ENCODE results near the gene PHLDB1. TPM values are rescaled to one million over a fixed set of nuclear protein-coding genes. Genes with fewer than 3 reads are reported as not detected.

The PHLDB1 gene
- total RNA-seq, 1 experiment from 2014 or later = 36.2 TPM

DNA sequence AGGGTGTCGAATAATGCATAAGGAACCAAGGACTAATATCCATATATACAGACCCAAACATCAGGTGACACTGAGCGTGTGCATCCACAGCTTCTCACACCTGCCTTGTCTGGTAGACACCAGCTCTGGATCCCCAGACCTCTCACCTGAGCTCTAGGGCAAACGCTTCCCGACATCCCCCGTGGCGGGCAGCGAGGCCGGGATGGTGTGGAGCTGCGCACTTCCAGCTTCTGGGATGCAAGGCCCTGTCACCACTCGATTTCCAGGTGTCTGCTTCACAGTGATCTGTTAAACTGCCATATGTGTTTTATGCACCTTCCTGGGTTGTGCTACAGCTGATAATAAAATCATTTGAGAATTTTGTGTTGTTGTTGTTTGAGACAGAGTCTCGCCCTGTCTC lies 87.4 kb downstream of the PHLDB1 start:
- no peaks in the 10 kb centered on the region for H3K9me3 ChIP-seq (ENCODE audit: control insufficient read depth in 1 of 2, insufficient read depth in 1 of 2, low read depth in 1 of 2, low read length in 2 of 2)
- ATAC-seq (no peak), DNase-seq (ENCODE audit: low read depth, low spot score) (no peak)
- peaks cover 0 to 27% of the 10 kb centered on the region in 2 experiments; a peak in 1 of 4 replicates for H3K4me1 ChIP-seq (ENCODE audit: control insufficient read depth in 1 of 2, insufficient read depth in 2 of 2, low read length in 2 of 2)
- no TSS peak for BruUV-seq (replicated peaks)
- H3K9me2 ChIP-seq (ENCODE audit: insufficient read depth) = no peaks in the 10 kb centered on the region
- no peak overlapping the region for H3K4me2 ChIP-seq (ENCODE audit: low read length)
- H3K79me2 ChIP-seq (ENCODE audit: insufficient read depth, low read length) = no peaks in the 10 kb centered on the region
- H3K27ac ChIP-seq (ENCODE audit: low read depth, low read length) = no peak overlapping the region
- no peaks in the 10 kb centered on the region for H3K36me3 ChIP-seq (ENCODE audit: control insufficient read depth in 1 of 2, insufficient read depth in 2 of 2, low read length in 2 of 2)
- ChIA-PET RAD21 (ENCODE audit: low non-redundant PET in 1 of 2, low total read pairs in 2 of 2, uncharacterized antibody in 2 of 2, unreplicated experiment in 2 of 2) (no interaction called here), CTCF (interaction anchor here (1.8 kb wide), 1 partner anchor 262 kb away, joined by 5 read pairs; no protein-coding TSS in a partner anchor), POLR2A (no interaction called here)
- TF ChIP-seq POLR2A (IDR thresholded peaks at IDR 0.05; ENCODE audit: borderline replicate concordance, extremely low read depth, insufficient read depth, insufficient read length) = no peak
- no peaks in the 10 kb centered on the region for H4K20me1 ChIP-seq (ENCODE audit: insufficient read depth)
- intact Hi-C loops (cut with micrococcal nuclease) = loop anchor here (10.0 kb wide), 1 partner anchor 540 kb away; the partner anchor contains the start of gene SCN4B
- no peak overlapping the region for H2AFZ ChIP-seq (ENCODE audit: low read depth, low read length, poor library complexity, severe bottlenecking)
- H3K9ac ChIP-seq (ENCODE audit: low read length) = no peak overlapping the region
- H3K27me3 ChIP-seq (ENCODE audit: insufficient read depth, low read length) = no peaks in the 10 kb centered on the region
- H3K4me3 ChIP-seq (replicated peaks in 1 of 2; ENCODE audit: low read depth in 1 of 2, low read length in 2 of 2) = no peak overlapping the region

DNA sequence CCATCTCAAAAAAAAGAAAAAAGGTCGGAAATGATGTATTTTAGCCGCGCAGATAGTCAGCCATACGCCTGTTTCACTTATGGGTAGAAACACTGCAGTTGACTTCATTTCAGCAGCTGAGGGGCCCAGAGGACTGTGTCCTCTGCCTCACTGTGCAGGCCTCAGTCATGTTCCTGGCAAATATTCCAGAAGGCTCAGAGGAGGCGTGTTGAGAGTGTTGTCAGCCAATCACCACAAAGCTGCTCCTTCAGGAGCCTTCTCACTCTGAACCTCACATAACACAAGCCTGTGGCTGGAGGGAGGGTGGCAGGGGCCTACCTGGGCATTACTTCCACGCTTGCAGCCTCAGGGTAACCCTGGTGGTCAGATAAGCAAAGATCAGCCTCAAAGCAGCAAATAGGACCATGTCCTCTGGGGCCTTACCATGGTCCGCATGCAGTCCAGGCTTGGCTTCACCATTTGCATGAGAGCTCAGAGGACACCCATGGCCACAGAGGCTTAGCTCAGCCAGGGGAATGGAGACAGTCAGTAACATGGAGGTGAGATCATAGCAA lies 89.3 kb downstream of the PHLDB1 start:
- Histone ChIP-seq H2AFZ (ENCODE audit: low read depth, low read length, poor library complexity, severe bottlenecking) (no peak overlapping the region), H4K20me1 (ENCODE audit: insufficient read depth) (no peaks in the 10 kb centered on the region)
- CTCF ChIA-PET = no interaction called here

More for the DNA sequence above, 89.3 kb downstream of the PHLDB1 start:
- no peaks in the 10 kb centered on the region for H3K79me2 ChIP-seq (ENCODE audit: insufficient read depth, low read length)
- RAD21 ChIA-PET (ENCODE audit: low non-redundant PET in 1 of 2, low total read pairs in 2 of 2, uncharacterized antibody in 2 of 2, unreplicated experiment in 2 of 2) = no interaction called here
- no peak overlapping the region for H3K27ac ChIP-seq (ENCODE audit: low read depth, low read length)
- no TSS peak for BruUV-seq (replicated peaks)
- H3K27me3 ChIP-seq (ENCODE audit: insufficient read depth, low read length) = no peaks in the 10 kb centered on the region
- peaks cover 0 to 24% of the 10 kb centered on the region in 2 experiments; a peak in 2 of 4 replicates for H3K4me1 ChIP-seq (ENCODE audit: control insufficient read depth in 1 of 2, insufficient read depth in 2 of 2, low read length in 2 of 2)
- POLR2A ChIA-PET = no interaction called here
- TF ChIP-seq, protein P1, sequence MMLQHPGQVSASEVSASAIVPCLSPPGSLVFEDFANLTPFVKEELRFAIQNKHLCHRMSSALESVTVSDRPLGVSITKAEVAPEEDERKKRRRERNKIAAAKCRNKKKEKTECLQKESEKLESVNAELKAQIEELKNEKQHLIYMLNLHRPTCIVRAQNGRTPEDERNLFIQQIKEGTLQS (IDR thresholded peaks at IDR 0.05) = no peak
- TF ChIP-seq, protein P2, sequence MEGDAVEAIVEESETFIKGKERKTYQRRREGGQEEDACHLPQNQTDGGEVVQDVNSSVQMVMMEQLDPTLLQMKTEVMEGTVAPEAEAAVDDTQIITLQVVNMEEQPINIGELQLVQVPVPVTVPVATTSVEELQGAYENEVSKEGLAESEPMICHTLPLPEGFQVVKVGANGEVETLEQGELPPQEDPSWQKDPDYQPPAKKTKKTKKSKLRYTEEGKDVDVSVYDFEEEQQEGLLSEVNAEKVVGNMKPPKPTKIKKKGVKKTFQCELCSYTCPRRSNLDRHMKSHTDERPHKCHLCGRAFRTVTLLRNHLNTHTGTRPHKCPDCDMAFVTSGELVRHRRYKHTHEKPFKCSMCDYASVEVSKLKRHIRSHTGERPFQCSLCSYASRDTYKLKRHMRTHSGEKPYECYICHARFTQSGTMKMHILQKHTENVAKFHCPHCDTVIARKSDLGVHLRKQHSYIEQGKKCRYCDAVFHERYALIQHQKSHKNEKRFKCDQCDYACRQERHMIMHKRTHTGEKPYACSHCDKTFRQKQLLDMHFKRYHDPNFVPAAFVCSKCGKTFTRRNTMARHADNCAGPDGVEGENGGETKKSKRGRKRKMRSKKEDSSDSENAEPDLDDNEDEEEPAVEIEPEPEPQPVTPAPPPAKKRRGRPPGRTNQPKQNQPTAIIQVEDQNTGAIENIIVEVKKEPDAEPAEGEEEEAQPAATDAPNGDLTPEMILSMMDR (IDR thresholded peaks at IDR 0.05 in 2 of 3, conservative IDR thresholded peaks at IDR 0.05 in 1 of 3; ENCODE audit: borderline replicate concordance in 1 of 3, insufficient read depth in 1 of 3, low read depth in 2 of 3, low read length in 2 of 3) = peak in 1 of 3 experiments; percentile 24; a peak in 1 of 6 replicates
- intact Hi-C loops (cut with micrococcal nuclease) = loop anchor here (10.0 kb wide), 1 partner anchor 542 kb away; the partner anchor contains the start of gene SCN4B
- H3K9me3 ChIP-seq (ENCODE audit: control insufficient read depth in 1 of 2, insufficient read depth in 1 of 2, low read depth in 1 of 2, low read length in 2 of 2) = no peaks in the 10 kb centered on the region
- no peak overlapping the region for H3K4me3 ChIP-seq (replicated peaks in 1 of 2; ENCODE audit: low read depth in 1 of 2, low read length in 2 of 2)
- H3K9me2 ChIP-seq (ENCODE audit: insufficient read depth) = no peaks in the 10 kb centered on the region
- DNase-seq (ENCODE audit: low read depth, low spot score) (no peak), ATAC-seq (peak; percentile 54)
- H3K4me2 ChIP-seq (ENCODE audit: low read length) = no peak overlapping the region
- no peak overlapping the region for H3K9ac ChIP-seq (ENCODE audit: low read length)
- H3K36me3 ChIP-seq (ENCODE audit: control insufficient read depth in 1 of 2, insufficient read depth in 2 of 2, low read length in 2 of 2) = no peaks in the 10 kb centered on the region

All from HCT116 (cell line).